Medulla oblongata (tissue), 1 donor: ENCODE results near the gene RPP25L.

Source experiments
- DNase-seq: peaks from one replicate; pipeline ENCODE4 v3.0.0-alpha.2; 2015; ENCODE audit errors: extremely low spot score

Gene RPP25L

GRCh38 chr9:34611251-34611810, 566 bp downstream of the RPP25L start:
- DNase-seq, result peak; percentile 18

- DNase-seq, result no peak
These were observed 1.3 kb downstream of the RPP25L start for GRCh38 chr9:34610434-34611206.

- DNase-seq, result no peak
These were observed 4.6 kb downstream of the RPP25L start for GRCh38 chr9:34607331-34607730.

- DNase-seq, result no peak
These were observed 5.0 kb downstream of the RPP25L start for GRCh38 chr9:34606905-34607304.

- DNase-seq, result no peak
These were observed 5.7 kb downstream of the RPP25L start for GRCh38 chr9:34606190-34606589.

GRCh38 chr9:34603610-34604231, 8.2 kb downstream of the RPP25L start:
- DNase-seq, result peak; percentile 92

GRCh38 chr9:34601937-34602573, 9.8 kb downstream of the RPP25L start:
- DNase-seq, result no peak

- DNase-seq, result no peak
These were observed 11.0 kb downstream of the RPP25L start for GRCh38 chr9:34600908-34601307.

- no peak for DNase-seq
These were observed 12.4 kb downstream of the RPP25L start for GRCh38 chr9:34599546-34599945.

- DNase-seq, result no peak
These were observed 17.7 kb downstream of the RPP25L start for GRCh38 chr9:34594177-34594576.

- DNase-seq, result peak; percentile 76
These were observed 18.8 kb downstream of the RPP25L start for GRCh38 chr9:34592895-34593601.

GRCh38 chr9:34591917-34592866, 19.7 kb downstream of the RPP25L start:
- DNase-seq, result peak; percentile 30

GRCh38 chr9:34591248-34591916, 20.5 kb downstream of the RPP25L start:
- DNase-seq, result peak; percentile 86

- DNase-seq, result no peak
These were observed 21.3 kb downstream of the RPP25L start for GRCh38 chr9:34590381-34591247.

- DNase-seq, result peak; percentile 76
These were observed 22.1 kb downstream of the RPP25L start, which contains the start of gene CNTFR for GRCh38 chr9:34589636-34590380. Gene CNTFR (minus strand): TSS chr9:34589724. CDS start chr9:34568981, 20,743 bp downstream.

GRCh38 chr9:34588671-34589635, 22.9 kb downstream of the RPP25L start:
- DNase-seq, result no peak

- DNase-seq, result no peak
These were observed 24.6 kb downstream of the RPP25L start for GRCh38 chr9:34587271-34587670.
